H9 (cell line): ENCODE data around the gene SRP54. TPM values are rescaled to one million over a fixed set of nuclear protein-coding genes. Genes with fewer than 3 reads are reported as not detected.

Experiments used
- DNase-seq: peaks from one replicate; pipeline ENCODE4 v3.0.0-alpha.2; 2017
- H2AFZ ChIP-seq: one replicate; pipeline ENCODE4 v1.6.1; 2013; ENCODE audit warnings: mild to moderate bottlenecking, low read length, control low read depth, moderate library complexity
- H2AK5ac ChIP-seq: 2 replicates; pipeline ENCODE4 v1.6.1; 2013; ENCODE audit warnings: low read length, control low read depth, mixed read lengths; ENCODE audit not compliant: insufficient read length
- H2BK120ac ChIP-seq: one replicate; pipeline ENCODE4 v1.6.1; 2013; ENCODE audit warnings: low read depth, mild to moderate bottlenecking, low read length, control low read depth, inconsistent platforms; ENCODE audit not compliant: poor library complexity, severe bottlenecking
- H2BK12ac ChIP-seq: 2 replicates; pipeline ENCODE4 v1.6.1; 2013; ENCODE audit warnings: low read length, control low read depth, mixed read lengths, low read depth; ENCODE audit not compliant: insufficient read length
- H2BK15ac ChIP-seq: 2 replicates; pipeline ENCODE4 v1.6.1; 2013; ENCODE audit warnings: low read depth, low read length, control low read depth
- H2BK20ac ChIP-seq: one replicate; pipeline ENCODE4 v1.6.1; 2013; ENCODE audit warnings: low read depth, mild to moderate bottlenecking, low read length, control low read depth, inconsistent platforms; ENCODE audit not compliant: poor library complexity, severe bottlenecking
- H2BK5ac ChIP-seq: 2 replicates; pipeline ENCODE4 v1.6.1; 2013; ENCODE audit warnings: low read length, control low read depth, mixed read lengths; ENCODE audit not compliant: insufficient read length
- H3K14ac ChIP-seq: 2 replicates; pipeline ENCODE4 v1.6.1; 2013; ENCODE audit warnings: low read length, control low read depth; ENCODE audit not compliant: insufficient read depth
- H3K18ac ChIP-seq: 2 replicates; pipeline ENCODE4 v1.6.1; 2013; ENCODE audit warnings: low read depth, mild to moderate bottlenecking, mixed read lengths, low read length, control low read depth; ENCODE audit not compliant: insufficient read length
- H3K23ac ChIP-seq: 2 replicates; pipeline ENCODE4 v1.6.1; 2013; ENCODE audit warnings: low read length, control low read depth, mixed read lengths, low read depth; ENCODE audit not compliant: insufficient read length
- H3K23me2 ChIP-seq: 2 replicates; pipeline ENCODE4 v1.6.1; 2013; ENCODE audit warnings: low read depth, mild to moderate bottlenecking, mixed read lengths, low read length, control low read depth; ENCODE audit not compliant: insufficient read length, poor library complexity, severe bottlenecking
- H3K27ac ChIP-seq: 2 replicates; pipeline ENCODE4 v1.5.1; 2013; ENCODE audit warnings: low read length, control low read depth, mixed read lengths, low read depth; ENCODE audit not compliant: insufficient read length
- H3K27me3 ChIP-seq: 2 replicates; pipeline ENCODE4 v1.6.1; 2013; ENCODE audit warnings: low read length, control low read depth, inconsistent platforms; ENCODE audit not compliant: insufficient read depth
- H3K4ac ChIP-seq: 2 replicates; pipeline ENCODE4 v1.6.1; 2013; ENCODE audit warnings: low read depth, mild to moderate bottlenecking, control low read depth, inconsistent platforms, low read length, moderate library complexity
- H3K4me1 ChIP-seq: 2 replicates; pipeline ENCODE4 v1.6.1; 2013; ENCODE audit warnings: low read length, control low read depth, inconsistent platforms; ENCODE audit not compliant: insufficient read depth
- H3K4me2 ChIP-seq: 2 replicates; pipeline ENCODE4 v1.6.1; 2013; ENCODE audit warnings: low read length, control low read depth, mixed read lengths; ENCODE audit not compliant: insufficient read length, insufficient read depth
- H3K56ac ChIP-seq: 2 replicates; pipeline ENCODE4 v1.6.1; 2013; ENCODE audit warnings: low read depth, mild to moderate bottlenecking, mixed read lengths, low read length, control low read depth; ENCODE audit not compliant: insufficient read length
- H3K79me1 ChIP-seq: 2 replicates; pipeline ENCODE4 v1.6.1; 2013; ENCODE audit warnings: low read depth, mild to moderate bottlenecking, moderate library complexity, low read length, control low read depth, inconsistent platforms; ENCODE audit not compliant: insufficient read depth, poor library complexity, severe bottlenecking
- H3K79me2 ChIP-seq: 2 replicates; pipeline ENCODE4 v1.6.1; 2013; ENCODE audit warnings: low read length, control low read depth, inconsistent platforms; ENCODE audit not compliant: insufficient read depth
- H3K9ac ChIP-seq: 2 replicates; pipeline ENCODE4 v1.6.1; 2013; ENCODE audit warnings: low read length, control low read depth, mixed read lengths; ENCODE audit not compliant: insufficient read length; ENCODE audit errors: extremely low read depth
- H3K9me3 ChIP-seq: one replicate; pipeline ENCODE4 v1.6.1; 2013; ENCODE audit warnings: low read depth, low read length, inconsistent platforms; ENCODE audit not compliant: control insufficient read depth
- H3T11ph ChIP-seq: one replicate; pipeline ENCODE4 v1.6.1; 2013; ENCODE audit warnings: mild to moderate bottlenecking, low read length, control low read depth, inconsistent platforms
- H4K20me1 ChIP-seq: one replicate; pipeline ENCODE4 v1.6.1; 2013; ENCODE audit not compliant: control insufficient read depth, insufficient read length, insufficient read depth
- H4K5ac ChIP-seq: 2 replicates; pipeline ENCODE4 v1.6.1; 2013; ENCODE audit warnings: low read depth, mild to moderate bottlenecking, mixed read lengths, low read length, control low read depth; ENCODE audit not compliant: insufficient read length
- H4K8ac ChIP-seq: replicated peaks from 2 replicates; pipeline ENCODE4 v1.6.1; 2013; ENCODE audit warnings: low read length, control low read depth, mixed read lengths, low read depth; ENCODE audit not compliant: insufficient read length
- H4K91ac ChIP-seq: 2 replicates; pipeline ENCODE4 v1.6.1; 2013; ENCODE audit warnings: low read depth, mild to moderate bottlenecking, moderate library complexity, mixed read lengths, low read length, control low read depth; ENCODE audit not compliant: insufficient read length
- H3K27ac Mint-ChIP-seq, 3 experiments: 2 replicates in 2 of 3; 3 replicates in 1 of 3; pipeline ENCODE4 v1.8.0; 2020 to 2021; ENCODE audit warnings: mixed read lengths in 3 of 3, mild to moderate bottlenecking in 1 of 3, moderate library complexity in 1 of 3
- H3K27me3 Mint-ChIP-seq: 2 replicates; pipeline ENCODE4 v1.8.0; 2021; ENCODE audit warnings: low read depth, mild to moderate bottlenecking, moderate library complexity, mixed read lengths
- H3K36me3 Mint-ChIP-seq, 3 experiments: 2 replicates in 2 of 3; 3 replicates in 1 of 3; pipeline ENCODE4 v1.8.0; 2020 to 2021; ENCODE audit warnings: low read depth in 3 of 3, mixed read lengths in 3 of 3; ENCODE audit not compliant: insufficient read depth in 1 of 3
- H3K4me1 Mint-ChIP-seq, 2 experiments: 2 replicates each; pipeline ENCODE4 v1.8.0; 2020; ENCODE audit warnings: mixed read lengths in 2 of 2
- H3K4me3 Mint-ChIP-seq, 2 experiments: 2 replicates in 1 of 2; 3 replicates in 1 of 2; pipeline ENCODE4 v1.8.0; 2020 to 2021; ENCODE audit warnings: mild to moderate bottlenecking in 2 of 2, mixed read lengths in 2 of 2, moderate library complexity in 1 of 2
- H3K9me3 Mint-ChIP-seq, 2 experiments: 2 replicates in 1 of 2; 3 replicates in 1 of 2; pipeline ENCODE4 v1.8.0; 2020; ENCODE audit warnings: mild to moderate bottlenecking in 2 of 2, mixed read lengths in 2 of 2, moderate library complexity in 1 of 2
- CTCF ChIP-seq: fragments of 200-600 bp; sonication (generic); conservative IDR thresholded peaks from 3 replicates; pipeline ENCODE4 v1.8.0; 2021; ENCODE audit warnings: antibody characterized with exemption, mild to moderate bottlenecking
- WGBS: extraction: QIAGEN DNeasy Blood & Tissue Kit; methylation state at CpG from one replicate; pipeline ENCODE4 v1.1.7; 2013; ENCODE audit warnings: missing lambda C conversion rate, low lambda C conversion rate, mixed read lengths; ENCODE audit not compliant: insufficient read length; ENCODE audit errors: extremely low coverage; 5-methylcytosine and 5-hydroxymethylcytosine counted together
- total RNA-seq: library from RNA; stranded (reverse); gene quantifications from 2 replicates; pipeline ENCODE4 v1.2.1, GENCODE V29; 2021

SRP54 gene
- total RNA-seq, 1 experiment from 2014 or later, result 57.7 TPM

GRCh38 chr14:34965912-34966311 is 16.9 kb upstream of the SRP54 start:
- H4K91ac ChIP-seq, result no peak overlapping the region
- DNase-seq, result no peak
- no peak overlapping the region for H2BK5ac ChIP-seq
- H3K9me3 Mint-ChIP-seq, result no peaks in the 10 kb centered on the region
- H3K79me1 ChIP-seq, result no peaks in the 10 kb centered on the region
- no peak overlapping the region for H3K14ac ChIP-seq
- no peaks in the 10 kb centered on the region for H3K4me1 Mint-ChIP-seq
- H3K9ac ChIP-seq, result no peak overlapping the region
- H3K9me3 ChIP-seq, result no peaks in the 10 kb centered on the region
- no peak overlapping the region for H4K5ac ChIP-seq
- H3K27me3 Mint-ChIP-seq, result no peaks in the 10 kb centered on the region
- no CpG with 5 or more reads among the region's 4 CpGs for WGBS
- H3K36me3 Mint-ChIP-seq, result peaks cover 0 to 9% (median 4%) of the 10 kb centered on the region in 3 experiments; a peak in 4 of 7 replicates
- no peak overlapping the region for H3K4me3 Mint-ChIP-seq
- no peak overlapping the region for H3K18ac ChIP-seq
- H4K8ac ChIP-seq, result no peak overlapping the region
- H3K27ac Mint-ChIP-seq, result no peak overlapping the region
- H4K20me1 ChIP-seq, result no peaks in the 10 kb centered on the region
- no peak overlapping the region for H2BK20ac ChIP-seq
- H2AFZ ChIP-seq, result no peak overlapping the region
- no peak overlapping the region for H3K27ac ChIP-seq
- H3T11ph ChIP-seq, result no peak overlapping the region
- no peak overlapping the region for H3K56ac ChIP-seq
- H2BK120ac ChIP-seq, result no peak overlapping the region
- no peaks in the 10 kb centered on the region for H3K23me2 ChIP-seq
- TF ChIP-seq CTCF, result no peak
- no peaks in the 10 kb centered on the region for H3K27me3 ChIP-seq
- H2BK12ac ChIP-seq, result no peak overlapping the region
- no peak overlapping the region for H2AK5ac ChIP-seq
- no peak overlapping the region for H3K4ac ChIP-seq
- H3K23ac ChIP-seq, result no peak overlapping the region
- no peaks in the 10 kb centered on the region for H3K79me2 ChIP-seq
- H2BK15ac ChIP-seq, result no peak overlapping the region
- no peak overlapping the region for H3K4me2 ChIP-seq
- no peaks in the 10 kb centered on the region for H3K4me1 ChIP-seq
